ENCODE results near the gene ABI3.

DNA sequence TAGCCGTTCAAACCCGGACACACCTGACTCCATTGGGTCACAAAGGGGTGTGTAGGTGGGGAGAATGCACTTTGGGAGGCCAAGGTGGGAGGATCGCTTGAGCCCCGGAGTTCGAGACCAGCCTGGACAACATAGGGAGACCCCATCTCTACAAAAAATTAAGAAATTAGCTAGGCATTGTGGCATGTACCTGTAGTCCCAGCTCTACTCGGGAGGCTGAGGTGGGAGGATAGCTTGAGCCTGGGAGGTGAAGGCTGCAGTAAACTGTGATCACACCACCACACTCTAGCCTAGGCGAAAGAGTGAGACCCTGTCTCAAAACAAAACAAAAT lies 21.0 kb downstream of the ABI3 start:
- TF ChIP-seq, protein P1, sequence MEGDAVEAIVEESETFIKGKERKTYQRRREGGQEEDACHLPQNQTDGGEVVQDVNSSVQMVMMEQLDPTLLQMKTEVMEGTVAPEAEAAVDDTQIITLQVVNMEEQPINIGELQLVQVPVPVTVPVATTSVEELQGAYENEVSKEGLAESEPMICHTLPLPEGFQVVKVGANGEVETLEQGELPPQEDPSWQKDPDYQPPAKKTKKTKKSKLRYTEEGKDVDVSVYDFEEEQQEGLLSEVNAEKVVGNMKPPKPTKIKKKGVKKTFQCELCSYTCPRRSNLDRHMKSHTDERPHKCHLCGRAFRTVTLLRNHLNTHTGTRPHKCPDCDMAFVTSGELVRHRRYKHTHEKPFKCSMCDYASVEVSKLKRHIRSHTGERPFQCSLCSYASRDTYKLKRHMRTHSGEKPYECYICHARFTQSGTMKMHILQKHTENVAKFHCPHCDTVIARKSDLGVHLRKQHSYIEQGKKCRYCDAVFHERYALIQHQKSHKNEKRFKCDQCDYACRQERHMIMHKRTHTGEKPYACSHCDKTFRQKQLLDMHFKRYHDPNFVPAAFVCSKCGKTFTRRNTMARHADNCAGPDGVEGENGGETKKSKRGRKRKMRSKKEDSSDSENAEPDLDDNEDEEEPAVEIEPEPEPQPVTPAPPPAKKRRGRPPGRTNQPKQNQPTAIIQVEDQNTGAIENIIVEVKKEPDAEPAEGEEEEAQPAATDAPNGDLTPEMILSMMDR (IDR thresholded peaks at IDR 0.05; ENCODE audit: insufficient read depth, low read length, poor library complexity, severe bottlenecking), result no peak
- TF ChIP-seq EZH2phosphoT487 (conservative IDR thresholded peaks at IDR 0.05; ENCODE audit: low read length), result no peak

Data from SU-DHL-6 (cell line).